NCI-H2196 (cell line): ENCODE measurements around the gene LGI4.
"Not testable (repeated sequence)": the region's sequence is repeated elsewhere in the genome, so short reads cannot be mapped to it uniquely, and the experiment has no call there.

Experiments used
- DNase-seq: peaks from one replicate; lab custom pipeline; 2025; ENCODE audit not compliant: unreplicated experiment; lab: John Stamatoyannopoulos, UW

Gene LGI4

DNA sequence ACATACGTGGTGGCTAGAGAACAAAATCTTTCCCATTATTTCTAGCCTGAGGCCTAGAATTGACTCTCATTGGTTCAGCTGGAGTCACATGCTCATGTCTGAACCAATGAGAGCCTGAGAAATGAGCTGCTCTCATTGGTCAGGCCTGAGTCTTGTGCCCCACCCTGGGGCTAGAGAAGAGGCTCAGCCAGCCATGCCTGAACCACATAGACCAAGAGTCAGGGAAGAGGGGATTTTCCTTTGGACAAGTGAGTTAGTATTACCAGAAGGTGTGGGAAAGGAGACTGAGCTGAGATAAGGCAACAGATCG, 26.5 kb upstream of the LGI4 start:
- no peak for DNase-seq

DNA sequence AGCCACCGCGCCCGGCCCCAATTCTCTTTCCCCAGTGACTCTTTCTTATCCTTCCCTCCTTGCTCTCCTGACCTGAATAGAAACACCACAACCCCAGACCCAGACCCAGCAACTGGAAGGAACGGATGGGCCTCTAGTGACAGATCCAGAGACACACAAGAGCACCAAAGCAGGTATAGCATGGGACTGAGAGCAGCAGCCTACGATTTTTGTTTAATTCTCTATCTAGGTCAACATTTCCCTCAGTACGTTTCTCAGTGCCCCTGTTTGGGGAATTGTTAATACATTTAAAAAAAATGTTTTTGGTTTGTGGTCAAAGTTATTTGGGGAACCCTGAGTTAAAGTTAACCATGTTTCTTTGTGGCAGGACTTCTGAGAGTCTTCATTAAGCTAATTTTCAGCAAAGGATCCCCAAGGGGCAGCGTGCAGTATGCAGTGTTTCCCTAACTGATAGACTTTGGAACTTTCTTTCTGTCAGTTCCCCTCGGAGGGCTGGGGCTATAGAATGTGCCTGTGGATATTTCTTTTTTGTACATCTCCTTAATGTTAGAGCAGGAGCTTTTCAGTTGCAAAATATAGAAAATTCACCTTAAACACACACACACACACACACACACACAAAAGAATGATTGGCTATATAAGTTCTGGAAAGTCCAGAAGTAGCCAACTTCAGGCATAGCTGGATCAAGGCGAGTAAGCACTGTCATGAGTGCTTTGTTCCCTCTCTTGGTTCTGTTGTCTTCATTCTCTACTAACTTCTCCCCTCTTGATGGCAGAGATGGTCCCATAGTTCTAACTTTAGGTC, 26.0 kb upstream of the LGI4 start:
- DNase-seq: no peak

DNA sequence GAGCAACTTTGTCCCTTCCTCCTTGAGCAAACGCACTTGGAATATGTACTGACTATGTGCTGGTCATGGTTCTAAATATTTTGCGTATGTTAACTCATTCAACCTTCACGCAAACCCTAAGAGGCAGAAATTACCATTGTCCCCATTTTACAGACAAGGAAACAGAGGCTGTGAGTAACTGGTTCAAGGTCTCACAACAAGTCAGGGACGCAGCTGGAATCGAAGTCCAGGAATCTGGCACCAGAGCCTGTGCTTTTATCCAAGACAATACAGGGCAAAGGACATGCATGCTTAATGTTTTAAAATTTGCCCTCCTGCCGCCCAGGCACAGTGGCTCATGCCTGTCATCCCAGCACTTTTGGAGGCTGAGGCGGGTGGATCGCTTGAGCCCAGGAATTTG, 24.7 kb upstream of the LGI4 start:
- DNase-seq: no peak

DNA sequence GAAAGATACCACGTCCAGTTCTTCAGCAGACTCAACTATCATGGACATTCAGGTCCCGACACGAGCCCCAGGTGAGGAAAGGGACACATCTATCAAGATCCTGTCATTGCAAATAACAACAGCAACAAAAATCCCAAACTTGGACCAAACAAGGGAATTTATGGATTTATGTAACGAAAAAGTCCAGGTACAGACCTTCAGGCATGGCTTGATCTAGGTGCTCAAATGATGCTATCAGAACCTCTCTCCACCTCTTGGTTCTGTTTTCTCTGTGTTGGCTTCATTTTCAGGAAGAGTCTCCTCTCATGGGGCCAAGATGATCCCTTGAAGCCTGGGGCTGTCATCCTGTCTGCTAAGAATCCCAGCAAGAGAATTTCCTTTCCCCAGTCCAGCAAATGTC, 22.6 kb upstream of the LGI4 start:
- DNase-seq: no peak

DNA sequence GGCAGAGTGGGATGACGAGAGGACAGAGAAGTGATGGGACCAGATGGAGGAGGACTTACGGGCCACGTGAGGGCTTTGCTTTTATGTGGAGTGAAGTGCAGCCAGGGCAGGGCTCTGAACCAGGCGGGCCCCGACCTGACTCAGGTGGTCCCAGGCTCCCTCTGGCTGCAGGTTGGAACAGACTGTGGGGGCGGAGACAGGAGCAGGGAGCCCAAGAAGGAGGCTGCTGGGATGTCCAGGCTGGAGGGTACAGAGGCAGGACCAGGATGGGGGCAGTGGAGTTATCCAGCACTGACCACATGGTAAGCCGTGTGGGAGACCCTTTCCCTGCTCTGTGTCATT, 21.8 kb upstream of the LGI4 start:
- no peak for DNase-seq

DNA sequence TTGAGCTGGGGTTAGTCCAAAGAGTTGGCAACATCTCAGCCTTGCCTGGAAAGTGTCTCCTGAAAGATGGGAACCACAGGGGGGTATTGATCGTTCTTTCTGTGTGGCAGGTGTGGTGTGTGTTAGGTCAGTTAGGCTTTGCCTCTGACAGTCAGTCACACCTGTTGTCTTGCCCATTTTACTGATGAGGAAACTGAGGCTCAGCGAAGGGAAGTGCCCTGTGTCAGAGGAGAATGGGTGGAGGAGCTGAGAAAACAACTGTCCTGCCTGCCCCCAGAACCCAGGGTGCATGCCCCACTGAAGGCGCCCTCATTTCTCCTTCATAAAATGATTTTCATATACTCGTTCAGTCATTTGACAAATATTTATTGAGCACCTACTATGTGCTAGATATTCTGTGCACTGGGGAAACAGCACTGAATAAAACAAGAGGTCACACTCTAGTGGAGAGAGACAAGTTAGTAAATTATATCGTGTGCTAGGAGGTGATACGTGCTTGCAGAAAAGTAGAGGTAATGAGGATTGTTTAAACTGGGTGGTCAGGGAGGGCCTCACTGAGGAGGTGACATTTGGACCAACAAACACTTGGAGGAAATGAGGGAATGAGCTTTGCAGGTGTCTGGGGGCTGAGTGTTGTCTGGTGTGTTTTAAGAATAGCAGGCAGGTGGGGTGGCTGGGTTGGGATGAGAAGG, 21.3 kb upstream of the LGI4 start:
- no peak for DNase-seq

DNA sequence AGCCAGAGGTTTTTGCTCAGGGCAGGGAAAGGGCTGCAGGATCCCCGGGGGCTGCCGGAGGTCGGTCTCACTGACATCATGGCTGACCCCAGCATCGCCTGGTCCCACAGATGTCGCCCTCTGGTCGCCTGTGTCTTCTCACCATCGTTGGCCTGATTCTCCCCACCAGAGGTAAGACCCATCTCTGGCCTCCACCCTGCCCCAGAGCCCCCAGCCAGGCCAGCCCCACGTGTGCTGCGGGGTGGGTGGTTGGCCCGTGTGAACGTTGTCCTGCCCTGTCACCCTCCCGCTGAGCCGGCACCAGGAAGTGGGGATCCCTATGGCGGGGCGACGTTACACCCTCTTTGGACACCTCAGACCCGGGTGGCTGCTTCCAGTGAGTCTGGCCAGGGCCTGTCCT, 20.6 kb upstream of the LGI4 start:
- DNase-seq: no peak

DNA sequence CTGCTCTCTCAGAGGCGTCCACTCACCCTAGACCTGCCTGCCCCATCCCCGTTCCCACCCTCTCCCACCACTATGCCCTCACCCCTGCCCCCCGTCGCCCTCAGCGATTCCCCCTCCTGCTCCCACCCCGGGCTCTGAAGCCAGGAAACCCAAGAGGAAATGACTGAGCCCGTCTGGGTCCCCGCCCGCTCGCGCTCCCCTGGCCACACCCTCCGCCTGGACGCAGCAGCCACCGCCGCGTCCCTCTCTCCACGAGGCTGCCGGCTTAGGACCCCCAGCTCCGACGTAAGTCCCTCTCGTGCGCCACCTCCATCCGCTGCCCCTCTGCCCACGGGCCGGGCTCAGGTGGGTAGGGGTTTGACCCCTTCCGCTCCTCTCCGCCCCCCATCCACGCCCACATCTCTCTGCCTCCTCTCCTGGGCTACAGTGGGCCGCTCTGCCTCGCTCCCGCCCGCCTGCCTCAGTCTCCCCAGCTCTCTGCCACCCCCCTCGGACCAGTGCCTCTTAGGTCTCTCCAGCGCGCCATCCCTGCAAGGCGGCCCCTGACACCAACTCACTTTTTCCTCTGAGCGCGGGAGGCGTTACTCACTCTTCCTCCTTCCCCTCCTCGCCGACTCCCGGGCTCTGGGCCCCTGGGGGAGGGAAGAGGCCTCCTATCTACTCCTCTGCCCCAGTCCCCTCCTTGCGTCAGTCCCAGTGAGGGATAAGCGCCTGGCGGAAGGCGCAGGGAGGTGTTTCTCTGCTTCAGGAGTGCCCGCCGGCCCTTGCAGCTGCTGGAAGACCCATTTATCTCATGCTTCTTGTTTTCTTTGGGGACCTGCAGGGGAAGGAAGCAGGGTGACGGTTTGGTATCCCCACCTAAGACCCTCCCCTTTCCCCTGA, 19.9 kb upstream of the LGI4 start, which contains the start of gene FXYD5:
Gene FXYD5, plus strand, starts transcription at position 211 of the 882 bp plus-strand sequence. CDS start 816 bp downstream, outside the sequence.
- peak; percentile 18 for DNase-seq

DNA sequence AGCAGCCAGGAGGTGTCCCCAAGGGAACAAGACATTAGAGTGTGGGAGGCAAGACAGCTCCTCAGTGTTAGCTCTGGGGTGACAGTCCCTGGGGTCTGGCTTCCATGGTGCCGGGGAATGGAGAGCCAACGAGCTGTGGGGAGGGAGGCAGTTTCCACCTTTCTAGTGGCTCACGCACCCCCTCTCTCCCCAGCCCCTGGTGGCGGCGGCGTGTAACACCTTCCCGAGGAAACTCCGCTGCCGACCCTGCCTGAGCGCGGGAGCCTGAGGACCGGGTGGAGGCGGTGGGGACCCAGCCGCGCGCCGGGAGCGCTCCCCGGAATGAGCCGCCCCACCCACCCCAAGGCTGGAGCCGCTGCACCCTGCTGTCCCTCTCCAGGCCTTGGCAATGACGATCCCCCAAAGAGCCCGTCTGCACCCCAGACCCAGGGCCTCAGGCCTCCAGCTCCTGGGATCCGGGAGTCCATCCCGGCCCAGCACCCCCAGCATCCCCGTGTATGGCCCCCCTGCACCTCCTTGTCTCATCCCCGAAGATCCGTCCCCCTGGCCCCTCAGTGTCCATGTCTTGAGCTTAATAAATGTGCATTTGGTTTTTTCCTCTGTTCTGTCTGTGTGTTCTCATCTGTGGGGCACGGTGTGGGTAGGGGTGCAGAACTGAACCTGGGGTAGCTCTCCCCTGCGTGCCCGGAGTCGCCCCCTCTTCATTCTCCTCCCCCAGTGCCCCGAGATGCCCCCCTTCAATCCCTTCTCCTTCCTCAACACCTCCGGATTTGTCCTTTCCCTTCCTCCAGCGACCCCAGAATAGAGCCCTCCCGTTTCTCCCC, 19.1 kb upstream of the LGI4 start:
- peak; percentile 17 for DNase-seq

DNA sequence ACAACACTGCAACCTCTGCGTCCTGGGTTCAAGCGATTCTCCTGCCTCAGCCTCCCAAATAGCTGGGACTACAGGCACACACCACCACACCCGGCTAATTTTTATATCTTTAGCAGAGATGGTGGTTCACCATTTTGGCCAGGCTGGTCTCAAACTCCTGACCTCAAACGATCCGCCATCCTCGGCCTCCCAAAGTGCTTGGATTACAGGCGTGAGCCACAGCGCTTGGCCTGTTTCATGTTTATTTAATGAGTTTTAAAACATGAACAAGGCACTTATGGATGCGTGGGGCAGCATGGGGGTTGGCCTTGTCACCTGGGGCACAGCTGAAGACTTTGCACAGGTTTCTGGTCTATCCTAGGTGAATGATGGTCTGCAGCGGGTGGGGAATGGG, 18.3 kb upstream of the LGI4 start:
- DNase-seq: not testable (repeated sequence)

DNA sequence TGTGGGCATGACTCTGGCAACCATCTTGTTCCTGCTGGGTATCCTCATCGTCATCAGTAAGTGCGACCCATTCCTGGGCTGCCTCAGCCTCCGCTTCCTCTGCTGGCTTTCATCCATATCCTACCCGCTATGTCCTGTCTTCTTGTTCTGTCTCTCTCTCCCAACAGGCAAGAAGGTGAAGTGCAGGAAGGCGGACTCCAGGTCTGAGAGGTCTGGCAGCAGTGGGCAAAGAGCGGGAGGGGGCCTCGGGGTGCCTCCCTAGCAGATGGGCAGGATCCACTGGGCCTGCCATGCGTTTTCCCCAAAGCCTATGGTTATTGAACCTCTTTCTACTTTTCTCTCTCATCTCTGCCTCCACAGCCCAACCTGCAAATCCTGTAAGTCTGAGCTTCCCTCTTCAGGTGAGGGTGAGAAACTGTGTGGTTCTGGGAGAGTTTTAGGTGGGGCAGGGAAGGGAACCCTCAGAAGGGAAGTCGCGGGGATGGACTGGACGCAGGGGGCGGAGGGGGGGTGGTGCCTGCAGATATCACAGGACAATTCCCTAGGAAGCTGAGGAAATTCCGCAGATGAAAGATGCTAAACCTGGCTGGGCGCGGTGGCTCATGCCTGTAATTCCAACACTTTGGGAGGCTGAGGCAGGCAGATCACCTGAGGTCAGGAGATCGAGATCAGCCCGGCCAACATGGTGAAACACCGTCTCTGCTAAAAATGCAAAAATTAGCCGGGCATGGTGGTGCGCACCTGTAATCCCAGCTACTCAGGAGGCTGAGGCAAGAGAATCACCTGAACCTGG, 16.6 kb upstream of the LGI4 start:
- no peak for DNase-seq

DNA sequence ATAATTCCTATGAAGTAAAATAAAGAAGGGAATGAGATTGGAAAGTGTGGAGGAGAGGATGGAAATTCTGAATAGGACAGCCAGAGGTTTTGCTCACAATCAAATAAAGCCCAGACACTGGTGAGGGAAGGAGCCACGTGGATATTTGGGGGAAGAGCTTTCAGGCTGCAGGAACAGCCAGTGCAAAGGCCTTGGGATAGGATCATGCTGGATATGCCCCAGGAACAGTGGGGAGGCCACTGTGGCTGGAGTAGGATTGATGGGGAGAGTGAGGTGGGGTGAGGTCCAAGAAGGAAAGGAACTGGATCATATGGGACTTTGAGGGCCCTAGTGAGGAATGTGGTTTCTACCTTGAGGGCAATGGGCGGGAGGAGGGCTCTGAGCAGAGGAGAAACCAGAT, 15.6 kb upstream of the LGI4 start:
- no peak for DNase-seq

DNA sequence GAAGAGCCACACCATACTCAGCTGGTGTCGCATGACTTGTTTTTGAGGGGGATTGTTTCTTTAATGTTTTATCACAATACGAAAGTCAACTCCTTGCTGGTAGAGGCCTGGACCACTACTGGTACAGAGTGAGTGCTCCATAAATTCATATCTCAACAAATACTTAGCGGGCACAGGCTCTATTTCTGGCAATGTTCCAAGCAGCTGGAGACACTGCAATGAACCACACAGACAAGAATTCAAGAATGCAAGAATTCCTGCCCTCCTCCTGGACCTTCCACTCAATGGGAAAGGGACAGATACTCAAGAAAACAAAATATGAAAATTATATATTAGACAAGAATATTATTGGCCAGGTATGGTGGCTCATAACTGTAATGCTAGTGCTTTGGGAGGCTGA, 14.6 kb upstream of the LGI4 start:
- no peak for DNase-seq

DNA sequence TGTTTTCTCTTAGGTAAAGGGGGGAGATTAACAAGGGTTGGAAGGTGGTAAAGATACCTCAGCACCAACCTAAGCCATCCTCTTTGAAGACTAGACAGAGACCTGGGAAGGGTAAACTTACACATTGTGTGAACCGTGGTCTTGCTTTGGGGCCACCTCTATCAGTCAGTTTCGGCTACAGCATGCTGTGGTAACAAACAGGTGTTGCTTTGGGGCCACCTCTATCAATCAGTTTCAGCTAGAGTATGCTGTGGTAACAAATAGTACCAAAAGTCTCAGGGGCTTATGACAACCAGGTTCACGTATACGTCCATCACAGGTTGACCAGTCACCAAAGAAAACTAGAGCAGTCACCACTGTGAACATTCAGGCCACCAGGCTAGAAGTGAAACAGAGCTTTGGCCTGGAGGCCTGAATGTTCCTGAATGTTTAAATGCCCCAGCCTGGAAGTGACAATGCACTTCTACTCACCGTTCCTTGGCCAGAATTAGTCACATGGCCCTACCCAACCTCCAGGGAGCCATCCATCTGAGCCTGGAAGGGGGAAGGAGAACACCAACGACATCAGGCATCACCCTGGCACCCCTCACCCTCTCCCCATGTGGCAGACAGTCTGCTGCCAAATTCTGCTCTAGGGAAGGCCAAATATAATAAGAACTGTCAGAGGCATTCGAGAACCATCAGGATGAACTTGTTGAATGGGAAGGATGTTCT, 12.0 kb upstream of the LGI4 start:
- no peak for DNase-seq

DNA sequence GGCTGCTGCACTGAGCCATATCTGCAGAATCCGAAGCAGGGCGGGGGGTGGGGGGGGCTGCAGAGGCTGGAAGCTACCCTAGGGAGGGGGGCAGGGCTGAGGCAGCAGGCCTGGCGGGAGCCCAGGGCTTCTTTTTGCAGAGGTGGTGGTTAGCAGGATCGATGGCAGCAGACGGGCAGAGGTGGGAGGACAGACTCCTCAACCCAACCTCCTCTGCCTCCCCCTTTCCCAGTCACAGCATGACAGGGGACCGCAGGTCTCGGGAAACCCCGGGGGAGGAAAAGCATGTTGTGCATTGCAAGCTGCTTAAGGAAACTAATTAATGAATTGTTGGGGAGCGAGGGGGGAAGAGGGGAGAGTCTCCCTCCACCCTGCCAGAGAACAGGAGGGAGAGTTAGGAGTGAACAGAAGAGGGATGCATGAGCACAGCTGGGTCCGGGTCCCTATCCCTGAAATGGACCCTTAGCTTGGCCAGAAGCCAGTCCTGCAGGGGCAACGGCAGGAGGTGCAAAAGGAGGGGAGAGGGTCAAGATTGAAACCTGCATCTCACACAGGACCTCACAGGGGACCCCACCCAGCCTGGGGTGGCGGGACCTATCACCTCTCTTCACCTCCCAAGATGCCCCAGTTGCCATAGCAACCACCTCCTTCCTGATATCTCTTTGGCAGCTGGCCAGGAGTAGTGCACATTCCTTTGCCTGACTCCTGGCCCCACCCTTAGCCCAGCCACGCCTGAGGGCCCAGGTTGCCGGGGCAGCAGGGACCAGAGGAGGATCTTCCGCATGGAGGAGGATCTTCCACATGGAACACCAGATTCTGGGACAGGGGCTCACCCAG, 10.0 kb upstream of the LGI4 start:
- peak; percentile 54 for DNase-seq

DNA sequence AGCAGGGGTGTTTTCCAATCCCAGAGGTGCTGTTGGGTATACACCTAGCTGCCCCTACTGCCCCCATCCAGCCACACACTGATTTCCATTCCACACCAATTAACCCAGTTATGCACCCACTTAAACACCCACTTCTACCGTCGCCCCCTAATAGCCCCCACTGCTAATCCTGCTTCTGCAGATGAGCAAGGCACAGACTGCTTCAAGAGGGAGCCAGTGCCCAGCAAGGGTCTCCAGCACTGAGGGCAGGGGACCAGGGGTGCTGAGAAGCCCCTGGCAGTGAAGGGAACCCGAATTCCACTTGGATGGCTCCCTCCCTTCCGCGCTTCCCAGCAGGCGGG, 9.4 kb upstream of the LGI4 start:
- no peak for DNase-seq

DNA sequence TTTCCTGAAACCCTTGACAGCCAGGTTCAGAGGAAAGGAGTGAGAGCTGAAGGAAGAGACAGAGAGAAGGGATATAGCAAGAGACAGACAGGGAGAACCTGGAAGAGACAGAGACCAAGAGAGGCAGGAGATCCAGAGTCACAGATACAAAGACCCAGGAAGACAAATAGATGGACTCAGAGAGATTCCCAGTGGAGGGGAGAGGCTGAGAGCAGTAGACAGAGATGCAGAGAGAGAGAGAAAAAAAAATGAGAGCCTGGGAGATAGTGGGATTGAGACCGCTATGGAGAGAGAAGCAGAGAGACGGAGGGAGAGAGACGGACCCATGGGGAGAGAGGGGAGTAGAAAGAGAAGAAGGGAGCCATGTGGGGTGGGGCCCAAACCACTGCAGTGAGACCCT, 9.0 kb upstream of the LGI4 start:
- no peak for DNase-seq

DNA sequence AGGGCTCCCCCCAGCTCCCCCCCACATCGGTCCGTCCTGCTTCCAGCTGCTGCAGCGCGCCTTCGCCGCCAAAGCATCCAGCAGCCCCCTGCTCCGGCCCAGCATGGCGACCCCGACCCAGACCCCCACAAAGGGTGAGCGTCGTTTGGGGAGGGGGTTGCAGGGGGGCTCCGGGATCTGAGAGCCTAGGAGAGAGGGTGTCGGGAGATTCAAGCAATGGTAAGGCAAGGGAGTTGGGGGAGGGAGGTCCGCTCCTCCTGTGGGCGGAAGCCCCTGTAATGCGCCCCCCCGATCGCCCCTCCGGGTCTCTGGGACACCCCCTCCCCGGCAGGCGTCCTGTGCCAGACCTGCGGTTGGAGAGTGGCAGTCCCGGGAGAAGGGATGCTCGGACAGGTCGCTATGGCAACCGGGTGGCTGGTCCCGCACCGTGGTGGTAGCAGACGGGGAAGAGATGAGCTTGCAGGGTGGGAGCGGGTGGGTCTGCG, 8.4 kb upstream of the LGI4 start, which contains the start of gene FXYD7:
Gene FXYD7, plus strand, starts transcription at position 25 of the 485 bp plus-strand sequence. Its CDS starts 79 bp downstream, at position 104.
- no peak for DNase-seq
